Spleen (tissue), 11 donors: ENCODE data around the gene PNISR. TPM values are rescaled to one million over a fixed set of nuclear protein-coding genes. Genes with fewer than 3 reads are reported as not detected.

ENCODE experiments used
- DNase-seq: peaks from one replicate; pipeline ENCODE4 v3.0.0-alpha.2; 2020
- H3K27ac ChIP-seq, 8 donors: fragments of 200-600 bp; sonication (generic) in 7 of 8; 1 replicate in 4 of 8; 2 replicates in 4 of 8; pipeline versions ENCODE4 v1.5.0 to v1.8.0; 2016 to 2021; ENCODE audit warnings: inconsistent platforms in 4 of 8, mild to moderate bottlenecking in 4 of 8, moderate library complexity in 1 of 8
- H3K27me3 ChIP-seq, 7 donors: fragments of 200-600 bp; sonication (generic) in 6 of 7; replicated peaks in 1 of 7; 1 replicate in 4 of 7; 2 replicates in 3 of 7; pipeline versions ENCODE4 v1.5.0 to v1.8.0; 2016 to 2021; ENCODE audit warnings: inconsistent platforms in 3 of 7, mild to moderate bottlenecking in 1 of 7
- H3K36me3 ChIP-seq, 6 donors: fragments of 200-600 bp; sonication (generic) in 5 of 6; 1 replicate in 4 of 6; 2 replicates in 2 of 6; pipeline versions ENCODE4 v1.5.0 to v1.8.0; 2016 to 2021; ENCODE audit warnings: inconsistent platforms in 2 of 6
- H3K4me1 ChIP-seq, 6 donors: fragments of 200-600 bp; sonication (generic) in 5 of 6; 1 replicate in 3 of 6; 2 replicates in 3 of 6; pipeline versions ENCODE4 v1.5.0 to v1.8.0; 2016 to 2021; ENCODE audit warnings: inconsistent platforms in 3 of 6
- H3K4me3 ChIP-seq, 8 donors: fragments of 200-600 bp; sonication (generic) in 7 of 8; 1 replicate in 4 of 8; 2 replicates in 4 of 8; pipeline versions ENCODE4 v1.5.0 to v1.8.0; 2016 to 2021; ENCODE audit warnings: inconsistent platforms in 4 of 8, mild to moderate bottlenecking in 4 of 8, moderate library complexity in 2 of 8
- H3K9me3 ChIP-seq, 8 donors: fragments of 200-600 bp; sonication (generic) in 7 of 8; 1 replicate in 4 of 8; 2 replicates in 4 of 8; pipeline versions ENCODE4 v1.5.0 to v1.8.0; 2016 to 2021; ENCODE audit warnings: inconsistent platforms in 4 of 8
- CTCF ChIP-seq, 11 experiments: fragments of 200-600 bp in 7 of 11; fragments of 450-650 bp in 4 of 11; sonication (generic) in 4 of 11; IDR thresholded peaks in 8 of 11; conservative IDR thresholded peaks in 3 of 11; 1 replicate in 7 of 11; 2 replicates in 4 of 11; pipeline versions ENCODE4 v1.4.0 to v1.8.0; 2016 to 2021; ENCODE audit warnings: antibody characterized with exemption in 11 of 11, inconsistent platforms in 4 of 11, mild to moderate bottlenecking in 1 of 11
- POLR2A ChIP-seq, 3 donors: fragments of 450-650 bp; IDR thresholded peaks; one replicate each; pipeline ENCODE4 v1.5.1; 2017; ENCODE audit warnings: antibody characterized with exemption in 3 of 3, mild to moderate bottlenecking in 1 of 3
- POLR2AphosphoS5 ChIP-seq, 3 donors: sonication (generic); formaldehyde crosslinking; IDR thresholded peaks; one replicate each; pipeline ENCODE4 v1.5.1; 2017; ENCODE audit warnings: antibody characterized with exemption in 3 of 3
- WGBS, 5 donors: extraction: QIAGEN DNeasy Blood & Tissue Kit in 3 of 5; methylation state at CpG; one replicate each; pipeline versions ENCODE4 v1.1.5 to v1.1.7; 2013 to 2018; 5-methylcytosine and 5-hydroxymethylcytosine counted together
- intact Hi-C: fragments of 100-400 bp; cut with DNase I; formaldehyde crosslinking; loops from one replicate; pipeline ENCODE4 v1.15.0; 2023; ENCODE audit warnings: low total_unique reads
- polyA plus RNA-seq, 3 donors: library from polyadenylated mRNA; stranded (reverse); fragments of 200-250 nt; gene quantifications; one replicate each; pipeline ENCODE4 v1.2.1, GENCODE V29; 2013
- total RNA-seq, 7 donors: library from RNA; depleted of rRNA in 3 of 7; stranded (reverse); fragments of >200 nt in 3 of 7; fragmentation: NEBNext Ultra II Directional in 4 of 7; extraction: Animal tissue kit (Norgen Biotek cat#: 25700) in 4 of 7; gene quantifications; one replicate each; pipeline versions ENCODE4 v1.1.0 to v1.2.1, GENCODE V29; 2016 to 2021
- donor health status: healthy with polysubstance abuse.
- donor health status: DM: no; HTN: no; CAD: no; lungs with moderate emphysema.
- donor health status: DM: no; HTN: no; CAD: no.
- donor health status: Bipolar disorder and iron deficiency.
- donor health status: healthy.
- donor health status: DM: no; HTN: no; CAD: no.
- donor health status: DM: yes; HTN: yes; CAD: no.

PNISR gene
- total and polyA plus RNA-seq, 10 donors = 44.0 to 338 (median 167) TPM

DNA sequence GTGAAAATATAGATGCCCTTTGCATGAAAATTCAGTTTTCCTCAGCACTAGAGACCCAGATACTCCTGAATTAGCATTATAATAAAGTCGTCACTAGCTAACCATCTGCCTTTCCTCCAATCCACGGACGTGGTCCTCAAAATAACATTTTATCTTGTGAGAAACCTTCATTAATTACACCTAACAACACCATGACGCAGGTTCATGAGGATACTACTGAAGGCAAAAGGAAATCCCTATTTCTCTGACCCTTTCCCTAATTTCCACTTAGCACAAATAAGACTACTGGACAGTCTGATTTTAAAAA is 1.3 kb upstream of the PNISR start:
- 34 to 67% (median 45%) methylated on average over 4 of the region's 4 CpGs for WGBS, 5 donors
- intact Hi-C loops = no loop called here
- H3K36me3 ChIP-seq = peaks cover 0 to 39% (median 0%) of the 10 kb centered on the region in 6 donors
- H3K9me3 ChIP-seq = no peaks in the 10 kb centered on the region
- H3K4me1 ChIP-seq = peaks cover 44 to 60% (median 54%) of the 10 kb centered on the region in 6 donors
- H3K4me3 ChIP-seq = peak overlapping the region; percentile 62 to 82 (median 69)
- H3K27me3 ChIP-seq = no peaks in the 10 kb centered on the region
- DNase-seq = no peak
- TF ChIP-seq POLR2A (IDR thresholded peaks at IDR 0.05) = no peak
- no peak for TF ChIP-seq CTCF (IDR thresholded peaks at IDR 0.05 in 8 of 11, conservative IDR thresholded peaks at IDR 0.05 in 3 of 11)
- no peak for TF ChIP-seq POLR2AphosphoS5 (IDR thresholded peaks at IDR 0.05)
- peak overlapping the region; percentile 96 to 99 (median 98) for H3K27ac ChIP-seq

DNA sequence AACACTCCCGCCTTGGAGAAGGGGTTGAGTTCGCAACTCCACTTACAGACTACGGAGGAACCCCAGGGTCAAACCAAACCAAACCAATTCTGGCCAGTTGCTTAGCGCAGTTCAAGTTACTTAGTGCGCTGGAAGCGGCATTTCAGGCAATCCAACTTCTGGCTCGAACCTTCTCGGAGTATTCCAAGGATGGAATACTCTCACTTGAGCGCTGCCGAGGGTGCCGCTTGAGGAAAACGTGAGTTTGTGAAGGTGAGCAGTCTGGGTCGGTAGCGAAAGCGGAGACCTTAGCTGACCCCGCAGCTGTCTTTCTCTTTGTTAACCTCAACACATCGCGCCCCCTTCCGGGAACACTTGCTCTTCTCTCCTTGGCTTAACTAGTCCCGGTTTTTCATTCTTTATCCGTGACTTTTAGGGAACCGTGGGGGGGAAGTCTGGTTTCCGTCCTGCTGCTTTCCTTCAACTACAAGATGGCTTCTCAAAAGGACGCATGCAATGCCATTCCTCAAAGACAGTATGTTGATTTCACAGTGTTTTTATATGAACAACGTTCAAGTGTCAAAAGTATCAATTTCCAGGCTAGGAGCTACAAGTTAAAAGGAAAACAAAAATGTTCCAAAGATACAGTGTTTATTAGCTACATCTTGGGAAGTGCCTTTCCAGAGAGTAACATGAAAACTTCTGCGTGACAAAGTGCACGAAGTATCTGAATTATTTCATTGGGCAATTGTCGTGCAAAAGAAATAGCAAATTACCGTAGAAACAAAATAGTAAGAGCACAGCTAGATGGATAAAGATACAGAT is 741 bp upstream of the PNISR start:
- peak in 10 of 11 experiments; percentile 8 to 56 (median 28) for TF ChIP-seq CTCF (IDR thresholded peaks at IDR 0.05 in 8 of 11, conservative IDR thresholded peaks at IDR 0.05 in 3 of 11)
- peak in 1 of 3 donors; percentile 63 for TF ChIP-seq POLR2AphosphoS5 (IDR thresholded peaks at IDR 0.05)
- no peak for TF ChIP-seq POLR2A (IDR thresholded peaks at IDR 0.05)
- 2 to 4% (median 3%) methylated on average over 28 to 29 of the region's 29 CpGs for WGBS, 5 donors
- intact Hi-C loops = no loop called here

DNA sequence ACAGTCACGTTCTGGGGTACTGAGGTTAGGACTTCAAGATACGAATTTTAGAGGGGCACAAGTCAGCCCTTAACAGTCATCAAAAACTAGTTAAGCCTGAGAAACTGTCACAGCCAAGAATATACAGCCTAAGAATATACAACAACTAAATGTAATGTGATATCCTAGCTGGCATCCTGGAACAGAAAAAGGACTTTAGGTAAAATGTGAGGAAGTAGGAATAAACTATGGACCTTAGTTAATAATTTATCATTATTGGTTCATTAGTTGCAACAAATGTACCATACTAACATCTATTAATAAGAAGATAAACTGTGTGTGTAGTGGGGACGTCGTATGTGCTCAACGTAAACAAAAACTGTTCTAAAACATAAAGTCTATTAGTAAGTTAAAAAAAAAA is 1.1 kb downstream of the PNISR start:
- intact Hi-C loops = no loop called here
- H3K4me1 ChIP-seq = peaks cover 66 to 84% (median 76%) of the 10 kb centered on the region in 6 donors

More for the DNA sequence above, 741 bp upstream of the PNISR start:
- Histone ChIP-seq H3K4me1 (peaks cover 49 to 65% (median 59%) of the 10 kb centered on the region in 6 donors), H3K27me3 (no peaks in the 10 kb centered on the region), H3K9me3 (no peaks in the 10 kb centered on the region), H3K4me3 (peak overlapping the region; percentile 62 to 82 (median 69)), H3K36me3 (peaks cover 0 to 34% (median 0%) of the 10 kb centered on the region in 6 donors), H3K27ac (peak overlapping the region; percentile 96 to 99 (median 98))
- peak; percentile 91 for DNase-seq

More for the DNA sequence above, 1.1 kb downstream of the PNISR start:
- H3K27ac ChIP-seq = peak overlapping the region; percentile 96 to 99 (median 98)
- TF ChIP-seq POLR2A (IDR thresholded peaks at IDR 0.05) (no peak), CTCF (IDR thresholded peaks at IDR 0.05 in 8 of 11, conservative IDR thresholded peaks at IDR 0.05 in 3 of 11) (no peak), POLR2AphosphoS5 (IDR thresholded peaks at IDR 0.05) (no peak)
- H3K36me3 ChIP-seq = peaks cover 0 to 26% (median 0%) of the 10 kb centered on the region in 6 donors
- WGBS, 5 donors = 53 to 75% (median 64%) methylated on average over 5 of the region's 5 CpGs
- H3K9me3 ChIP-seq = no peaks in the 10 kb centered on the region
- peak overlapping the region; percentile 62 to 82 (median 69) for H3K4me3 ChIP-seq
- no peak for DNase-seq
- H3K27me3 ChIP-seq = no peaks in the 10 kb centered on the region
